Endothelial cell of umbilical vein (primary cell): ENCODE results near the gene MINAR1. TPM values are rescaled to one million over a fixed set of nuclear protein-coding genes. Genes with fewer than 3 reads are reported as not detected.

Experiments used
- BruUV-seq: library from RNA; stranded (reverse); fragments of 400-500 nt; replicated peaks from 2 replicates; lab custom pipeline; 2021; lab: Mats Ljungman, UMichigan
- CTCF ChIA-PET: fragments of 300-600, 350-600 bp; sonication (Branson Sonifier 250); formaldehyde crosslinking; loops from one replicate; lab custom pipeline; 2021; ENCODE audit warnings: antibody characterized with exemption, inconsistent platforms; lab: Charles Lee
- POLR2A ChIA-PET: fragments of 300-600, 350-600 bp; sonication (Branson Sonifier 250); formaldehyde crosslinking; loops from one replicate; lab custom pipeline; 2021; ENCODE audit warnings: antibody characterized with exemption, inconsistent platforms; lab: Charles Lee
- DNase-seq: peaks from one replicate; pipeline ENCODE4 v3.0.0-alpha.2; 2011; ENCODE audit warnings: low read depth, low spot score
- FAIRE-seq: peaks from 2 replicates; lab custom pipeline; 2011; peaks lifted over from hg19 to GRCh38; lab: Jason Lieb, UNC
- H2AFZ ChIP-seq: 2 replicates; pipeline ENCODE4 v1.6.0; 2012; ENCODE audit warnings: low read depth, low read length, control low read depth, inconsistent platforms
- H3K27ac ChIP-seq: 2 replicates; pipeline ENCODE4 v1.5.1; 2011; ENCODE audit warnings: low read depth, mild to moderate bottlenecking, control low read depth, low read length, moderate library complexity; ENCODE audit not compliant: insufficient read depth
- H3K27me3 ChIP-seq, 2 experiments: 2 replicates each; pipeline versions ENCODE4 v1.6.0 to v1.6.1; 2011; ENCODE audit warnings: low read length in 2 of 2, mixed read lengths in 1 of 2; ENCODE audit not compliant: control insufficient read depth in 2 of 2, insufficient read depth in 2 of 2
- H3K36me3 ChIP-seq, 2 experiments: 2 replicates in 1 of 2; 3 replicates in 1 of 2; pipeline ENCODE4 v1.5.1; 2011; ENCODE audit warnings: low read length in 2 of 2, mild to moderate bottlenecking in 1 of 2, moderate library complexity in 1 of 2; ENCODE audit not compliant: control insufficient read depth in 2 of 2, insufficient read depth in 2 of 2; ENCODE audit errors: extremely low read depth in 1 of 2
- H3K4me1 ChIP-seq: 3 replicates; pipeline ENCODE4 v1.5.1; 2011; ENCODE audit warnings: mild to moderate bottlenecking, low read length; ENCODE audit not compliant: control insufficient read depth, insufficient read depth; ENCODE audit errors: extremely low read depth
- H3K4me2 ChIP-seq: 2 replicates; pipeline ENCODE4 v1.6.1; 2011; ENCODE audit warnings: low read length, control low read depth, mixed read lengths; ENCODE audit not compliant: insufficient read depth
- H3K4me3 ChIP-seq, 3 experiments: fragments of 200-600 bp in 1 of 3; sonication (generic), shearing (Covaris generic) in 1 of 3; replicated peaks in 1 of 3; 2 replicates each; pipeline ENCODE4 v1.5.1; 2011 to 2016; ENCODE audit warnings: control low read depth in 3 of 3, low read length in 3 of 3, mild to moderate bottlenecking in 2 of 3, inconsistent platforms in 1 of 3, low read depth in 1 of 3, moderate library complexity in 1 of 3; ENCODE audit not compliant: insufficient read depth in 1 of 3
- H3K79me2 ChIP-seq: 2 replicates; pipeline ENCODE4 v1.6.0; 2012; ENCODE audit warnings: low read length, inconsistent platforms; ENCODE audit not compliant: control insufficient read depth, insufficient read depth
- H3K9ac ChIP-seq: replicated peaks from 2 replicates; pipeline ENCODE3; 2011; ENCODE audit warnings: low read length, control low read depth; ENCODE audit not compliant: insufficient read depth; ENCODE audit errors: extremely low read depth
- H3K9me1 ChIP-seq: replicated peaks from 3 replicates; pipeline ENCODE4 v1.6.0; 2011; ENCODE audit warnings: mild to moderate bottlenecking, low read length; ENCODE audit not compliant: control insufficient read depth, insufficient read depth; ENCODE audit errors: extremely low read depth
- H3K9me3 ChIP-seq: replicated peaks from 2 replicates; pipeline ENCODE4 v1.5.1; 2012; ENCODE audit warnings: low read length, inconsistent platforms; ENCODE audit not compliant: control insufficient read depth, insufficient read depth
- H4K20me1 ChIP-seq: replicated peaks from 2 replicates; pipeline ENCODE3; 2011; ENCODE audit warnings: mild to moderate bottlenecking, low read length; ENCODE audit not compliant: control insufficient read depth, insufficient read depth; ENCODE audit errors: extremely low read depth
- FOS ChIP-seq: IDR thresholded peaks from 2 replicates; pipeline ENCODE4 v1.6.1; 2011; ENCODE audit warnings: mild to moderate bottlenecking, low read length, moderate library complexity, borderline replicate concordance; ENCODE audit not compliant: insufficient read depth
- GATA2 ChIP-seq: IDR thresholded peaks from 2 replicates; pipeline ENCODE4 v1.7.0; 2011; ENCODE audit warnings: low read depth, mild to moderate bottlenecking, moderate library complexity, mixed read lengths, low read length; ENCODE audit not compliant: insufficient read length, insufficient read depth
- JUN ChIP-seq: IDR thresholded peaks from 2 replicates; pipeline ENCODE4 v1.6.1; 2011; ENCODE audit warnings: borderline replicate concordance, low read depth; ENCODE audit not compliant: insufficient read length, insufficient read depth
- POLR2AphosphoS5 ChIP-seq: IDR thresholded peaks from 2 replicates; pipeline ENCODE4 v1.6.1; 2012; ENCODE audit warnings: low read depth, mild to moderate bottlenecking, control low read depth, low read length, moderate library complexity; ENCODE audit not compliant: insufficient read depth
- dilution Hi-C: fragments of 300-500 bp; cut with MboI; formaldehyde crosslinking; loops from one replicate; pipeline ENCODE4 v1.15.0; 2019; ENCODE audit warnings: low sequenced_read_pairs; ENCODE audit not compliant: extremely low pct_ligation_motif_present
- intact Hi-C: fragments of 100-400 bp; cut with micrococcal nuclease; formaldehyde crosslinking; loops from one replicate; pipeline ENCODE4 v1.10.0; 2022
- polyA plus RNA-seq, 4 experiments: library from polyadenylated mRNA; depleted of rRNA in 3 of 4; stranded (reverse) in 3 of 4; unstranded in 1 of 4; fragments of >200 nt; gene quantifications; 2 replicates each; pipeline versions ENCODE4 v1.2.1 to v1.2.3, GENCODE V29; 2011 to 2012; ENCODE audit warnings: missing spikeins in 1 of 4
- total RNA-seq: library from RNA; stranded (reverse); gene quantifications from 2 replicates; pipeline ENCODE4 v1.2.3, GENCODE V29; 2021

MINAR1 gene
- total and polyA plus RNA-seq, 2 donors (not counting 3 experiments of a cell fraction or from before 2014, with no cell fraction given): 0.33 to 0.93 TPM

- Histone ChIP-seq H3K9me3 (no peaks in the 10 kb centered on the region), H3K4me3 (no peak overlapping the region), H3K4me2 (no peak overlapping the region), H3K27me3 (no peaks in the 10 kb centered on the region), H4K20me1 (no peaks in the 10 kb centered on the region), H3K9ac (no peak overlapping the region), H3K36me3 (no peaks in the 10 kb centered on the region), H3K27ac (no peak overlapping the region), H3K79me2 (no peaks in the 10 kb centered on the region), H2AFZ (no peak overlapping the region), H3K4me1 (no peaks in the 10 kb centered on the region), H3K9me1 (no peaks in the 10 kb centered on the region)
- FAIRE-seq (no peak), DNase-seq (no peak)
- CTCF ChIA-PET: no interaction called here
- TF ChIP-seq GATA2 (no peak), FOS (no peak)
- dilution Hi-C loops (no loop called here), intact Hi-C loops (no loop called here)
- BruUV-seq: no TSS peak
- POLR2A ChIA-PET: no interaction called here
Measured at GRCh38 chr15:79467865-79468586, 35.9 kb downstream of the MINAR1 start.

GRCh38 chr15:79472446-79472845, 40.3 kb downstream of the MINAR1 start:
- Histone ChIP-seq H3K36me3 (no peaks in the 10 kb centered on the region), H3K27ac (no peak overlapping the region), H3K27me3 (no peaks in the 10 kb centered on the region), H3K9me3 (no peaks in the 10 kb centered on the region), H3K4me1 (no peaks in the 10 kb centered on the region), H3K9me1 (no peaks in the 10 kb centered on the region), H3K79me2 (no peaks in the 10 kb centered on the region), H3K4me2 (no peak overlapping the region), H3K9ac (no peak overlapping the region), H4K20me1 (no peaks in the 10 kb centered on the region), H3K4me3 (no peak overlapping the region), H2AFZ (no peak overlapping the region)
- POLR2A ChIA-PET: no interaction called here
- no peak for TF ChIP-seq POLR2AphosphoS5
- no peak for TF ChIP-seq JUN
- no peak for TF ChIP-seq GATA2
- FAIRE-seq (no peak), DNase-seq (no peak)
- CTCF ChIA-PET: no interaction called here
- dilution Hi-C loops: no loop called here
- BruUV-seq: no TSS peak
- intact Hi-C loops: no loop called here
